Hypothalamus (tissue), 51 donors: ENCODE measurements around the gene GPATCH1.
"Not testable (repeated sequence)": the region's sequence is repeated elsewhere in the genome, so short reads cannot be mapped to it uniquely, and the experiment has no call there.

Experiments
- DNase-seq, 51 donors: peaks; one replicate each; lab custom pipeline; 2025; lab: John Stamatoyannopoulos, UW

GPATCH1 gene

DNA sequence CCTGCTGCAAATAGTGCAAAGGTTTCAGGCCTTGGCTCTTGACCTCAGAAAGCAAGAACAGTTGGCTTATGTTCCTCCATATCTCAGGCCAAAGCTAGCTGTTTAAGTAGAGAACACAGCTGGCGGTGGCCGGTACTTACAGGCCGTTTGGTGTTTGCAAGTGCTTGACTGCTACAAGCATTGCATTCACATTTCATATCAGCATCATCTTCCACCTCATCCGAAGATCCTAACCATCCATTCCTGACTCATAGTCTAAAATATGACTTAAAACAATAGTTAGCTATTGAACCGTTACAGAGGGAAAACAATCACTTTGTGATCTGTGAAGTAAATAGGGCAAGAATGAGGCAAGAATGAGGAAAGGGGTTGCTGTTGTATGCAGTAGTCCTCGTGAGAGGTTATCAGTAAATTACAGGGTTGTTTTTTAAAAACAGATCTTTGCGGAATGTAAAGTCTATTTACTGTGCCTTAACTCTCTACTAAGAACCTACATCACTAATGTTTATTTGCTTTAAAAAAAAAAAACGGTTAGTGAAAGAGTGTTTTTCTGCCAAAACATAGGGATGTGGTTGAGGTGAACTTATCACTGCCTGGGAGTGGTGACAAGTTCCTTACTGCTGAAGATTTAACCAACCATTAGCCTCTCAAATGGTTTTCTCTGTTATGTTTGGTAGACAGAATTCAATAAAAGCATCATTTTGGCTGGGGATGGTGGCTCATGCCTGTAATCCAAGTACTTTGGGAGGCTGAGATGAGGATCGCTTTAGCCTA lies 29.3 kb downstream of the GPATCH1 start:
- no peak for DNase-seq

DNA sequence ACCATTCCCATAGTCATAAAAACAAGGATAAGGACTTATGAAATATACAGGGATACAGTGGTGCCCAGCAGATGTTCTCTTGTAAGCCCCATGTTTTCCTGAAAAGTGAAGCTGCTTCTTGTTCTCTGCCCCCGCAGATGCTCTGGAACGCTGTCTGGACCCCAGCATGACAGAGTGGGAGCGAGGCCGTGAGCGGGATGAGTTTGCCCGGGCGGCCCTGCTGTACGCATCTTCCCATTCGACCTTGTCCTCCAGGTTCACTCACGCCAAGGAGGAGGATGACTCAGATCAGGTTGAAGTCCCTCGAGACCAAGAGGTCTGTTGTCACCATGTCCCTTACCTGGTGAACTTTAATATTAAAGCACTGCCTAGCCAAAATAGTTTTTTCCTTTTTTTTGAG lies 30.6 kb downstream of the GPATCH1 start:
- no peak for DNase-seq

DNA sequence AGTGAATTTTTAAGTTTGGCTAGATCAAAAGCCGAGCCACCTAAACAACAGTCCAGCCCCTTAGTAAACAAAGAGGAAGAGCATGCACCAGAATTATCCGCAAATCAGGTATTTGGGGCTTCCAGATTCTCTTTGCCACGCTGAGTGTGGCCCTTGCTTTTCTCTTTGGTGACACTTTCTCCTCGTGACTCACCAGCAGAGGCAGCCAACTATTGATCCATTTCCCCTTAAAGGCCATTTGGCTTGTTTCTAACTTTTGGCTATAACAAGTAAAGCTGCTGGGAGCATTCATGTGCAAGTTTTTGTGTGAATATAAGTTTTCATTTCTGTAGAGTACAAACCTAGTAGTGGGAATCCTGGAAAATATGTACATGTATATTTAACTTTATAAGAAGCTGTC lies 33.3 kb downstream of the GPATCH1 start:
- no peak for DNase-seq

DNA sequence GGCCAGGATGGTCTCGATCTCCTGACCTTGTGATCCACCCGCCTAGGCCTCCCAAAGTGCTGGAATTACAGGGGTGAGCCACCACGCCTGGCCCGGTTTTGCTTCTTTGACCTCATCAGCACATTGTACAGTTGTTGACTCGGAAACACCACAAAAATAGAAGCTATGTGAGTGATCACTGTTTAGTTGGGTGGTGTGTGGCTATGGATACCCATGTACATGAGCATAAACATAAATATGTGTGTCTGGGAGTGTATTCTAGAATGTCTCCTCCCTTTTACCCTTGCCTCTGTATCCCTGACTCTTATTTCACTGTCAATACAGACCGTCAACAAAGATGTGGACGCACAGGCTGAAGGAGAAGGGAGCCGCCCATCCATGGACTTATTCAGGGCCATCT lies 36.5 kb downstream of the GPATCH1 start:
- DNase-seq: no peak

DNA sequence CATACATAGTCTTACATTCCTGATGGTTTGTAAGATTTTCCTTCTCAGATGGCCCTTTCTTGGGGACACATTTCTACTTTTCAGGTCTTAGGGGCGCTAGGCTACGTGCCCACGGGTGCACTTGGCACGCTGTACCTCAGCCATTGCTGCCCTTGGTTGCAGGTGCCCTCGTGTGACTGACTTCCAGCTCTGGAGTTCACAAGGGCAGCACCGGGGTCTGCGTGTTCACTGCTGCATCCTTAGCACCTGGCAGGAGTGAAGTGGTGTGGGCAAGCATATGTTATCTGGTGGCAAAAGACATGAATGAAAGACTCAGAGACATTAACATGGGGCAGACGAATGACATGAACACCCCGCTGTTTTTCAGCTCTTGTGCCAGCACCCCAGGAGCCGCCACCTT lies 37.7 kb downstream of the GPATCH1 start:
- no peak for DNase-seq

DNA sequence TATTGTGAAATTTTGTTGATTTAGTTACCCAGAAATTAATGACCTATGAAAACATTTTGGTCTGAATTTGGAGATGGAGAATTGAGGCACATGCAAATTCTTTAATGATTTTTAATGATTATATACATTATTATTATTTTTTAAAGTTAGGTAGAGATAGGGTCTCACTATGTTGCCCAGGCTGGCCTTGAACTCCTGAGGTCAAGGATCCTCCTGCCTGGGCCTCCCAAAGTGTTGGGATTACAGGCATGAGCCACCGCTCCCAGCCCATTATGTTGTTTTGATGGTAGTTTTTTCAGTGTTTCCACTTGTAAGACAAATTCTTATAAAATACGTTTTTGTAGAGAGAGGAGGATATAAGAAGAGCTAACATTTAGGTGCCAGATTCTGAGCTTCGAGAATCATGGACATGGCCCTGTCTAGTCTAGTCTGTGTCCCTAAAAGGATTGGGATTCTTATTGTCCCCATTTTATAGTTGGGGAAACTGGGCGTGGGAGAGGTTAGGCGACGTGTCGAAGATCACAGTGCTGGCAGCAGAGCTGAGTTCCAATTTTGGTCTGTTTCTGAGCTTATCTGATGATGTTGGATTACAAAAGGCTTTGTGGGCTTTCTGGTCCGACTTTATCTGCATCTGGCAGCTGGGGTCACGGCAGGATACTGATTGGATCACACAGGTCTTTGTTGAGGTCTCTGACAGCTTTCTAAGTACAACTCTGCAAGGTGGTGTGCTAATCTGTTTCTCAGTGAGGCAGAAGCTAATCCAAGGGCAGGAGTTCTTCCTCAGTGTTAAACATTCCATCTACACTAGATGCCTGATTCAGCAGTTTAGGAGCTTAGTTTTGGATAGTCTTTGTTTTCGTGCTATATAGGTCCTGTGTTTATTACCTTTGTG lies 43.5 kb downstream of the GPATCH1 start:
- DNase-seq: no peak

DNA sequence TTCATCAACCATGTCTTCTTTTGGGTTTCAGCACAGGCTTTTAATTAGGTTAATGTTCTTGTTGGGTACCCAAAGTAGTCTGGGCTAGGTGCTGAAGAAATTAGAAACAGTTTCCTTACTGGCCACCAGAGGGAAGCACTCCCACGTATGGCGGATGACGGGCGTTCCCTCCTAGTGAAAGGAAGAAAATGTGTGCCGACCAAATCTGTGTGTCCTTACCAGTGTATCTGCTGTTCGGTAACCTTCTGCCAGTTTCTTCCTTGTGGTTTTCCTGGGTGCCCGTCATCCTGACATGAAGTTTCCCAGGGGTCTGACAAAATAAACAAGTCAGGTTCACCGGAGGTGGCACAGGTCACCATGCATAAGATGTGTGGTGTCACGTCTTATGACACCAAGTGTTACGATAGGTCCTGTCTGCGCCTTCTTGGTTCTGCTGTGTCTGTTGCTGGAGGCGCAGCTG lies 45.0 kb downstream of the GPATCH1 start:
- DNase-seq: peak in 24 of 51 donors; percentile 2 to 39 (median 22)

DNA sequence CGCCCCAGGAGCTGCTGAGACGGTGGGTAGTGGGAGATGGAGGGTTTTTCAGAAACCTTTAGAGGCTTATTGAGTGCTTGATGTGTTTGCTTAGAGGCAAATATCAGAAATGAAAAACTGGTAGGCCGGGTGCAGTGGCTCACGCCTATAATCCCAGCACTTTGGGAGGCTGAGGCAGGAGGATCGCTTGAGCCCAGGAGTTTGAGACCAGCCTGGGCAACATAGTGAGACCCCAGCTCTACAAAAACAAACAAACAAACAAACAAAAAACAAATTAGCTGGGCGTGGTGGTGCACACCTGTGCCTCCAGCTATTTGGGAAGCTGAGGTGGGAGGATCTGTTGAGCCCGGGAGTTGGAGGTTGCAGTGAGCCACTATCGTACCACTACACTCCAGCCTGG lies 45.7 kb downstream of the GPATCH1 start:
- not testable (repeated sequence) for DNase-seq

DNA sequence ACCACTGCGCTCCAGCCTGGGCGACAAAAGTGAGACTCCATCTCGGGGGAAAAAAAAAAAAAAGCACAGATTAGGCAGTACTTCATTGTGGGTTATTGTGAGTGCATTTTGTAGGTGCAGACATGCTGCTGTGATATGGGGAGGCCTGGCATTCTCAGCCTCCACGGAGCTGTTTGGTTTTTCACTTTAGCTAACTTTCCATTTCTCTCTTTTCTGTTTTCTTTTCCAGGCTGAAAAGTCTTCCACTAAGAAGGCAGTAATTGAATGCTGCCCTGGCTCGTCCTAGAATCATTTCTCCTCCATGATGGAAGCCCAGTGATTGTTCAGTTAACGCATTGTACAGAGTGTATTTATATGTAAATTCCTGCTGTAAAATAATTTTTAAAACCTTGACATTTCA lies 48.9 kb downstream of the GPATCH1 start:
- no peak for DNase-seq

DNA sequence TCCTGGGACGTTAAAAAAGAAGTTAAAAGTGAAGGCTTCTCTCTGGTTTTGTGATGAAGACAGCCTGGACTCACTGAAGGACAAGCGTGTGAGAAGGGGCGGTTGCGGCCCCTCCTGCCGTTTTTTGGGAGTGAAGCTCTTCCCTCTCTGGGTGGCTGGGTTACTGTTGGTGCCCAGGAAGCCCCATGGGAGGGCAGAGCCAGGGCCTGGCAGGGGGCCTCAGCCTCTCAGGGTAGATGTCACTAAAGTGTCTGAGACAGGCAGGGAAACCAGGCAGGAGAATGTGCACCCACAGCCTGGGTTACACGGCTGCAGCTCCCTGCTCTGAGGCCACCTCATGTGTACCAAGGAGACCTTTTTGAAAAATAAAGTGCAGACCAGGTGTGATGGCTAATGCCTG lies 49.5 kb downstream of the GPATCH1 start:
- DNase-seq: no peak

DNA sequence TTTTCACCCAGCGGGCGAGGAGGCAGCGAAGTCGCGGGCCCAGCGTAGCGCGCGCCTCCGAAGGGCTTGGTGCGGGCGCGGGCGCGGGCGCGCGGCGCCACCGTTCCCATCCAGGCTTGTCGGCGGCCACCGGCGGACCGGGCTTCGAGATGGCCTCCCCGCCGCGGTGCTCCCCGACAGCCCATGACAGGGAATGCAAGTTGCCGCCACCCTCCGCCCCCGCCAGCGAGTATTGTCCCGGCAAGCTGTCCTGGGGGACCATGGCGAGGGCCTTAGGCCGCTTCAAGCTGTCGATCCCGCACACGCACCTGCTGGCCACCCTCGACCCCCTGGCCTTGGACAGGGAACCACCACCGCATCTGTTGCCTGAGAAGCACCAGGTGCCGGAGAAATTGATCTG lies 51.0 kb downstream of the GPATCH1 start, which contains the start of gene WDR88:
Gene WDR88 (plus strand): TSS at position 94 of the 400 bp plus-strand sequence. CDS start 56 bp downstream, at position 150.
- no peak for DNase-seq

DNA sequence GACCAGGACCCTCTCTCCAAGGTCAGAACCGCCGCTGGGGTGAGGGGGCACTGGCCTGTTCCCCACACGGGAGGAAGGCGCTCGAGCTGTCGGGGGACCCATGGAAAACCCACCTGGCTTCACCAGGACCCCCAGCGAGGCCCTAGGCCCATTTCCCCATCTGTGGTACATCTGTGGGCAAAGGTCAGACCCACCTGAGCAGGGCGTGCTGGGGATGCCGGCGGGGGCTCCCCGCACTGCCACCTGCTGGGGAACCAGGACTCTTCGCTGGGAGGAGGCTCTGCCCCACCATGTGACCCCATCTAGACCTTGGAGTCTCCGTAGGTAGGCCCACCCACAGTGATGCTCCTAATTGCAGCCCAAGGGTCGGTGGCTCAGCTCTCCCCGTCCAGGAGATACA lies 51.4 kb downstream of the GPATCH1 start:
- no peak for DNase-seq

DNA sequence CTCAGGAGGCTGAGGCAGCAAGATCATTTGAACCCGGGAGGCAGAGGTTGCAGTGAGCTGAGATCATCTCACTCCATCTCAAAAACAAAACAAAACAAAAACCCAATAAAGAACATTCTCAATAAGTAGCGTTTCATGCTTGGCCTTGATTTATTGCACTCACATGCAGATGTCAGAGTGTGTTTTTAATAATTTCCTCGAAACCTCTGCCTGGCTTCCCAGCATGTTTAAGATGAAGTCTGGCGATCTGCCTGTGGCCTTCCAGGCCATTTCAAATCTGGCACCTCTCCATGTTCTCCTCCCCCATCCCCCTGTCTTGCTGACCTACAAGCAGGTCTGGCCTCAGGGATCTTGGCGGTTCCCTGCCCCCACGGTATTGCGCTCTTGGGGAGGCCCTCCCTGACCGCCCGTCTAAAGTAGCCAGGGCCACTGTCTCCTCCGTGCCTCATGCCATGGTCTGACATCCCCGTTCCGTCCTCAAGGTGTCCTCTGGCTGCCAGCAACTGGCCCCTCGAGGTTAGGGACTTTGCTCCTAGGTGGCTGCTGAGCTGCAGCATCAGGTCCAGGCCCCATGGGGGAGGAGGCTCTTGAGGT lies 52.6 kb downstream of the GPATCH1 start:
- DNase-seq: no peak

DNA sequence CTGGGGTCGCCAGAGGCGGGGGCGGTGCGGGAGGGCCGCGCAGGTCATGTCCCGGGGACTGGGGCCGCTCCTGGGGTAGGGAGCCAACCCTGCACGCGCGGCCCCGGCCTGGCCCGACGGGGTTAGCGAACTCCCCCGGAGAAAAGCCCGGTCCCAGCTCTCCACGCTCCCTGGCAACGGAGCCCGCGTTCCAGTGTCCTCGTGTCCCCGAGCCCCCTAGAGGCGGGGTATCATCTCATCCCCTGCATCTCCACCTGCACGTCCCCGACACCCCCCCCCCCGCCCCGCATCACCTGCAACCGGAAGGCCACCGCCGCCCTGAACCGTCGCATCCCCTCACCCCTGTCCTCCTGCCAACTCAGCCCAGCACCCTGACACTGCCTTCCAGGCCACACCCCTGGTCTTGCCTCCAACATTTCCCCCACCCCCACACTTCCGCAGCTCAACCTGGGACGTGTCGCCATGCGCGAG lies 53.6 kb downstream of the GPATCH1 start:
- no peak for DNase-seq

DNA sequence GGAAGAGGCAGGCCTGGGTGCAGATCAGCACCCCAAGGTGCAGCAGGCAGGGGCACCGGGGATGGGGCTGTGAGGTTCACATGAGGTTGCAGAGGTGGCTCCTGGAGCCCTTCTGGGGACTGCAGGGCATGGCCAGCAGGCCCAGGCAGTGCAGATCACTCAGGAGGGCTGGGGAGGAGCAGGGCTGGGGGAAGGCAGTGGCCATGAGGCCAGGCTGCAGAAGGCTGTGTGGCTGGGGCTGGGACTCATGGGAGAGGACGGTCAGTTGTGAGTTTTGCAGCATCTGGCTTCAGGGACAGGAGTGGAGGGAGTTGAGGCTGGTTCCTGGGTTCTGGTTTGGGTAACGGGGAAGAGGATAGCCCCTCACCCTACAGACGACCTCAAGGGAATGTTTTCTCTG lies 58.2 kb downstream of the GPATCH1 start:
- DNase-seq: no peak

DNA sequence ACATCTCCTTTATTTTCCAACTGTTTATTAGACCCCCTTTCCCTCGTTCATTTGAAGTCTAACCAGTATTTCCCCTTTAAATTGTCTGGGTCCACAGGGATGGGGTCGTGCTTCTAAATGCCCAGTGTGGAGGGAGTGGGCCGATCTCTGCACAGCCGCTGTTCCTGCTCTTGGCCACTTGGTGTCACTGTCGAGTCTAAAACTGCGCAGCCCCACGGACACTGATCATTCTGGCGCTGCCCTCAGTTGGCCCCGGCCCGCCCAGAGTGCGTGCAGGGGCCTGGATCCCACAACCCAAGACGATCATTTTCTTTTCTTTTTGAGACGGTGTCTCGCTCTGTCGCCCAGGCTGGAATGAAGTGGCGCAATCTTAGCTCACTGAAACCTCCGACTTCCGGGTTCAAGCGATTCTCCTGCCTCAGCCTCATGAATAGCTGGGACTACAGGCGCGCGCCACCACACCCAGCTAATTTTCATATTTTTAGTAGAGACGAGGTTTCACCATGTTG lies 63.0 kb downstream of the GPATCH1 start:
- peak in 40 of 51 donors; percentile 3 to 73 (median 34) for DNase-seq

DNA sequence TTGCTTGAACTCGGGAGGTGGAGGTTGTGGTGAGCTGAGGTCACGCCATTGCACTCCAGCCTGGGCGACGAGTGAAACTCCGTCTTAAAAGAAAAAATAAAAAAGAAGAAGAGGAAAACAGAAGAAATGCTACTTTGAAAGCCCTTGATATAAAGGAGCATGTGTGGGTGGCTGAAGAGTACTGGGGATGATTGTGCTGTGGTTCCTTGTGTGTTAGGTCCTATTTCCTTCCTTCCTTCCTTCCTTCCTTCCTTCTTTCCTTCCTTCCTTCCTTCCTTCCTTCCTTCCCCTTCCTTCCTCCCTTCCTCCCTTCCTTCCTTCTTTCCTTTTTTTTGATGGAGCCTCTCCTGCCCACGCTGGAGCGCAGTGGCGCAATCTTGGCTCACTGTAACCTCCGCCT lies 65.2 kb downstream of the GPATCH1 start:
- DNase-seq: no peak

DNA sequence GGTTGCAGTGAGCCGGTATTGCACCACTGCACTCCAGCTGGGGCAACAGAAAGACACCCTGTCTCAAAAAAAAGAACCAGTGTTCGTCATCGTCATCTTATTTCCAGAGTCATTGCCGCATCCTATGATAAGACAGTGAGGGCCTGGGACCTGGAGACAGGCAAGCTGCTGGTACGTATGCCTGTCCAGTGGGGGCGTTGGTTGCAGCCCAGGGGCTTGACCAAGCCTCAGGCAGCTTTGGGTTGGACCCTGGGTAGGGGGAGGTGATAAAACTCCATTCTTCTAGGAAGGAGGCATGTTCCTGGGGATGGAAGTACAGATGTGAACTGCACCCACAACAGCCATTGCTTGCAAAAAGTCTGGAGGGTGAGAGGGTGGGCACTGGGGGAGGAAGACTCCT lies 66.6 kb downstream of the GPATCH1 start:
- DNase-seq: no peak

DNA sequence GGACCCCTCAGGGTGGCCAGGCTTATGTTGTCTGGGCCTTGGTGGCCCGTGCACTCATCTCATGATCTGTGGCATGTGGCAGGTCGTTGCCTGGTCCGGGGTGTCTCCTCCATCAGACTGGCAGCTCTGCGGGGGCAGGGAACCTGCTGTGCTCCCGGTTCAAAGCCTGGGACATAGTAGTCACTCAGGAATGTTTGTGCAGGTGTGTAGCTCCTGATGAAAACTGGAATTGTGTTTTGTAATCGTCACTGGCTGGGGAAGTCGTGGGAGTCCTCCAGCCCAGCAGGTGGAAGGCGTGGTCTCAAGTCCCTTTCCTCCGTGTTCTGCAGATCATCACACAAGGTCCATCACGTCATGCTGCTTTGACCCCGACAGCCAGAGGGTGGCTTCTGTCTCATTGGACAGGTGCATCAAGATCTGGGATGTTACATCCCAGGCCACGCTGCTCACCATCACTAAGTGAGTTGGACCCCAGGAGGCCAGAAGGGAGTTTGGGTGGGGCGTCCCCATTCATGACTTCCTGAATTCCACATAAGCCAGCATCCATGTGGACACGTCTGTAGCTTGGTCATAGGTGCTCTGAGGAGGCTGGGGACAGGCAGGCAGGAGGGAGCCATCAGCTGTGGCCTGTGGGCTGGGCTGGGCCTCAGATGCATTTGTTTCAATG lies 70.0 kb downstream of the GPATCH1 start:
- no peak for DNase-seq

DNA sequence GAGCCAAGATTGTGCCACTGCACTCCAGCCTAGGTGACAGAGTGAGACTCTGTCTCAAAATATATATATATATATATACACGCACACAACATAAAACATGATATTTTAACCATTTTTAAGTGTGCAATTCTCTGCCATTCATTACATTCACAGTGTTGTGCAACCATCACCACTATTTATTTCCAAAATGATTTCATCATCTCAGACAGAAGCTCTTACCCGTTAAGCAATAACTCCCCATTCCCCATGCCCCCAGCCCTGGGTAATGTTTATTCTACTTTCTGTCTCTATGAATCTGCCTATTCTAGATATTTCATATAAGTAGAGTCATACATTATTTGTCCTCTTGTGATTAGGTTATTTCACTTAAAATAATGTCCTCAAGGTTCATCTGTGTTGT lies 71.2 kb downstream of the GPATCH1 start:
- DNase-seq: no peak
